Measurements from ENCODE around the gene RIF1.

RIF1 gene

DNA sequence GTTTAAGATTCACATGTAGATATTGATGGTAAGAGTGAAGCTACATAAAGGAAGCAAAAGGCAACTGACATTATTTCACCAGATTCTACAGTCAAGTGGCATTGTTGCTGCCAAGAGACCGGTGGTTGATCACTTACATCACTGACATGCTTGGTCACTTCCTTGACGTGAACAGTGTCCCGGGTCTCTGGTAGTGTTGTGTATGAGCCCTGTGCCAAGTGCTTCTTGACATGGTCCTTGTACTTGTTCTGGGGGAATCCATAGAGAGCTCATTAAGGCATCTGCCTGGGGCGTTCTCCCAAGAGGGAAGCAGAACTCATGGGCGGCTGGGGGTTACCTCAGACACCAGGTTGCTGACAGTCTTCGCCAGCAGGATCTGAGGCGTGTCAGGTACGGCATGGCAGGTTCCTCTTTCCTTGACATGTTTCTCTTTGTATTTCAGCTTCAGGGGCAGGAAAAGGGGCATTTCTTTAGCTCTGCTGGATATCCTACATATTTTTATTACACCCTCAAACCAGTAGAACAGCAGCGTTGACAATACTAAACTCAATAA, 116.2 kb downstream of the RIF1 start:
- H3K27me3 ChIP-seq (ENCODE audit: control insufficient read depth, low read length), result no peaks in the 10 kb centered on the region
- no peaks in the 10 kb centered on the region for H3F3A ChIP-seq (ENCODE audit: control insufficient read depth, insufficient read depth)
- no peaks in the 10 kb centered on the region for H3K9me2 ChIP-seq (replicated peaks; ENCODE audit: control insufficient read depth, low read length)
- no peaks in the 10 kb centered on the region for H3K36me3 ChIP-seq (ENCODE audit: control insufficient read depth, low read length)
- H3K4me3 ChIP-seq (ENCODE audit: low read length), result no peak overlapping the region
- no peaks in the 10 kb centered on the region for H3K79me2 ChIP-seq (ENCODE audit: control insufficient read depth, low read length)
- H3K4me2 ChIP-seq (ENCODE audit: low read length), result no peak overlapping the region
- no peaks in the 10 kb centered on the region for H4K20me1 ChIP-seq (ENCODE audit: control insufficient read depth, insufficient read depth, low read depth, low read length)
- no peaks in the 10 kb centered on the region for H3K9me3 ChIP-seq (ENCODE audit: control insufficient read depth, insufficient read depth, low read length)
- TF ChIP-seq EZH2phosphoT487 (IDR thresholded peaks at IDR 0.05; ENCODE audit: borderline replicate concordance, low read length), result no peak
- TF ChIP-seq, protein P1, sequence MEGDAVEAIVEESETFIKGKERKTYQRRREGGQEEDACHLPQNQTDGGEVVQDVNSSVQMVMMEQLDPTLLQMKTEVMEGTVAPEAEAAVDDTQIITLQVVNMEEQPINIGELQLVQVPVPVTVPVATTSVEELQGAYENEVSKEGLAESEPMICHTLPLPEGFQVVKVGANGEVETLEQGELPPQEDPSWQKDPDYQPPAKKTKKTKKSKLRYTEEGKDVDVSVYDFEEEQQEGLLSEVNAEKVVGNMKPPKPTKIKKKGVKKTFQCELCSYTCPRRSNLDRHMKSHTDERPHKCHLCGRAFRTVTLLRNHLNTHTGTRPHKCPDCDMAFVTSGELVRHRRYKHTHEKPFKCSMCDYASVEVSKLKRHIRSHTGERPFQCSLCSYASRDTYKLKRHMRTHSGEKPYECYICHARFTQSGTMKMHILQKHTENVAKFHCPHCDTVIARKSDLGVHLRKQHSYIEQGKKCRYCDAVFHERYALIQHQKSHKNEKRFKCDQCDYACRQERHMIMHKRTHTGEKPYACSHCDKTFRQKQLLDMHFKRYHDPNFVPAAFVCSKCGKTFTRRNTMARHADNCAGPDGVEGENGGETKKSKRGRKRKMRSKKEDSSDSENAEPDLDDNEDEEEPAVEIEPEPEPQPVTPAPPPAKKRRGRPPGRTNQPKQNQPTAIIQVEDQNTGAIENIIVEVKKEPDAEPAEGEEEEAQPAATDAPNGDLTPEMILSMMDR (IDR thresholded peaks at IDR 0.05; ENCODE audit: low read depth, low read length, poor library complexity, severe bottlenecking), result no peak
- no peaks in the 10 kb centered on the region for H3K4me1 ChIP-seq (ENCODE audit: control insufficient read depth, low read length)
- no peak overlapping the region for H3K27ac ChIP-seq (ENCODE audit: low read depth, low read length)

DNA sequence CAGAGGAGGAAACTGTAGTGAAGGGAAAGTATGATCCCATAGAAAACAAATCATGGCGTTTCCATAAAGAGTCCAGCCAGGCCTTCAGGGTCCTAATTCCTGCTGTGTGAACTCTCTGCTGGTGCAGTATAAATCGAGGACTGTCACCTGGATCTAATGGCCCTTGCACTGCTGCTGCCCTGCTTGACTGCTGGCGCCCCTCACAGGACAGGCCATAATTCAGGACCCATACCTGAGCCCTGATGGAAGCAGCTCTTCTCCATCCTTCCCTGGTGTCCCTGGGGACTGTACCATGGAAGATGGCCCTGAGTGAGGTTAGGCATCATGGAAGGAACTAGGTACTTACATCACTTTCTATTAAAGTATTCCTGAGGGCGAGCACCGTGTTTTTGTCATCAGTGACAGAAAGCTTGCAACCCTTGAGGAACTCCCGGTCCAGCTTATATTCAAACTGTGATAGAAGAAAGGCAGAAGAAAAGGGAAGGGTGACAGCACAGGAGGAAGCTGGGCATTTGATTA, 116.9 kb downstream of the RIF1 start:
- TF ChIP-seq, protein P1 (IDR thresholded peaks at IDR 0.05; ENCODE audit: low read depth, low read length, poor library complexity, severe bottlenecking), result no peak
- TF ChIP-seq EZH2phosphoT487 (IDR thresholded peaks at IDR 0.05; ENCODE audit: borderline replicate concordance, low read length), result no peak
- H3F3A ChIP-seq (ENCODE audit: control insufficient read depth, insufficient read depth), result no peaks in the 10 kb centered on the region

More for the DNA sequence above, 116.9 kb downstream of the RIF1 start:
- H3K4me2 ChIP-seq (ENCODE audit: low read length), result no peak overlapping the region
- no peaks in the 10 kb centered on the region for H3K79me2 ChIP-seq (ENCODE audit: control insufficient read depth, low read length)
- no peaks in the 10 kb centered on the region for H3K27me3 ChIP-seq (ENCODE audit: control insufficient read depth, low read length)
- H3K36me3 ChIP-seq (ENCODE audit: control insufficient read depth, low read length), result no peaks in the 10 kb centered on the region
- H4K20me1 ChIP-seq (ENCODE audit: control insufficient read depth, insufficient read depth, low read depth, low read length), result no peaks in the 10 kb centered on the region
- no peak overlapping the region for H3K27ac ChIP-seq (ENCODE audit: low read depth, low read length)
- H3K9me2 ChIP-seq (replicated peaks; ENCODE audit: control insufficient read depth, low read length), result no peaks in the 10 kb centered on the region
- H3K4me1 ChIP-seq (ENCODE audit: control insufficient read depth, low read length), result no peaks in the 10 kb centered on the region
- H3K9me3 ChIP-seq (ENCODE audit: control insufficient read depth, insufficient read depth, low read length), result no peaks in the 10 kb centered on the region
- H3K4me3 ChIP-seq (ENCODE audit: low read length), result no peak overlapping the region
